ENCODE results near the gene TSPAN5.

TSPAN5 gene

DNA sequence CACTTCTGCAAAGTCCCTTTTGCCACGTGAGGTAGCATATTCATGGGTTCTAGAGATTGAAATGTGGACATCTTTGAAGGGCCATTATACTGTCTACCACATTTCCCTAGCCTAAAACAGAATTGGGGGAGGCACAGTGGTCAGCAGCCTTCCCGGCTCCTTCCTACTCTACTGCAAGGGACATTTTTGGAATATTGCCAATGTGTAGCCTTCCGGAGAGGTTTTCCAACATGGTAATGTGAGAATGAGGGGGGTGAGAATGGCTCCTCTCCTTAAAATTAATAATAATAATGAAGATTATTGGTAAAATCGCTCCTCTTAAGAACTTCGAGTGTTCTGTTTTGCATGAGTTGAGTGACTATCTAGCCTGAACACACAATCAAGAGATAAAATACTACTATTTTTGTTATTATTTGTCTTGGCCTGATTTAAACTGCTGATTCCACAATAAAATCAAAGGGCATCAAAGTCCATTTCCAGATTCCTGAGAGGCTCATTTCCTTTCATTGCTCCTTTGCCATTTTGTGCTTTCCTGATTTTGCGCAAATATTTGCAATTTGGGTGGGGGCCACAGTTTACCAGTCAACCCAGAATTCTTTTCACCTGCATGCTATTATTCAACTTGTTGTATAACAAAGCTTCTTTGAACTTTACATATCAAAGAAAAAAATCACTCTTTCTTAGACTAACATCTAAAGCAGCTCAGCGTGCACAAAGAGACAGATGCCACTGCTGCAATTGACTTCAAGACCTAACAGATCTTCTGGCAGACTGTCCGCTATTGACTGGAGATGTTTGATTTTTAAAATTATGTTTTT lies 27.0 kb upstream of the TSPAN5 start:
- no peak for DNase-seq (ENCODE audit: extremely low read depth, low read depth)
- TF ChIP-seq, protein P1, sequence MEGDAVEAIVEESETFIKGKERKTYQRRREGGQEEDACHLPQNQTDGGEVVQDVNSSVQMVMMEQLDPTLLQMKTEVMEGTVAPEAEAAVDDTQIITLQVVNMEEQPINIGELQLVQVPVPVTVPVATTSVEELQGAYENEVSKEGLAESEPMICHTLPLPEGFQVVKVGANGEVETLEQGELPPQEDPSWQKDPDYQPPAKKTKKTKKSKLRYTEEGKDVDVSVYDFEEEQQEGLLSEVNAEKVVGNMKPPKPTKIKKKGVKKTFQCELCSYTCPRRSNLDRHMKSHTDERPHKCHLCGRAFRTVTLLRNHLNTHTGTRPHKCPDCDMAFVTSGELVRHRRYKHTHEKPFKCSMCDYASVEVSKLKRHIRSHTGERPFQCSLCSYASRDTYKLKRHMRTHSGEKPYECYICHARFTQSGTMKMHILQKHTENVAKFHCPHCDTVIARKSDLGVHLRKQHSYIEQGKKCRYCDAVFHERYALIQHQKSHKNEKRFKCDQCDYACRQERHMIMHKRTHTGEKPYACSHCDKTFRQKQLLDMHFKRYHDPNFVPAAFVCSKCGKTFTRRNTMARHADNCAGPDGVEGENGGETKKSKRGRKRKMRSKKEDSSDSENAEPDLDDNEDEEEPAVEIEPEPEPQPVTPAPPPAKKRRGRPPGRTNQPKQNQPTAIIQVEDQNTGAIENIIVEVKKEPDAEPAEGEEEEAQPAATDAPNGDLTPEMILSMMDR (IDR thresholded peaks at IDR 0.05; ENCODE audit: low read depth, low read length, missing control alignments), result no peak

GRCh38 chr4:98682719-98683118 lies 24.3 kb upstream of the TSPAN5 start:
- DNase-seq (ENCODE audit: extremely low read depth, low read depth), result no peak
- no peak overlapping the region for H3K4me3 ChIP-seq (replicated peaks; ENCODE audit: low read depth, low read length)
- TF ChIP-seq, protein P1 (IDR thresholded peaks at IDR 0.05; ENCODE audit: low read depth, low read length, missing control alignments), result no peak

More for the DNA sequence above, 27.0 kb upstream of the TSPAN5 start:
- no peak overlapping the region for H3K4me3 ChIP-seq (replicated peaks; ENCODE audit: low read depth, low read length)

DNA sequence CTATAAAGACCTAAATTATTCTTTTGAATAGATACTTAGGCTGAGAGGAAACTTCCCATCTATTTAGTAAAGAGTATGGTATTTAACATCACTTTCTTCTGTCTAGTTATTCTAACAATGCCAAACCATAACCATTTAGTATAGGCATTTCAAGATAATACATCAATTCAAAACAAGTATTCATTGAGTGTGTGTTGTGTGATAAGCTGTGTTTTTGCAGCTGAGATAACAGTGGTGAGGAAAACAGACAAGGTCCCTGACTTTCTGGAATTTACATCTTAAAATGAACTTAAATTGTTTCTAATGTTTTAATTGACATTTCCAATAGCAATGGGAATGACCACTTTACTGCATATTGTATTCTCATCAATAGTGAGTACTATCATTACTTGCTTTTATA lies 22.4 kb upstream of the TSPAN5 start:
- H3K4me3 ChIP-seq (replicated peaks; ENCODE audit: low read depth, low read length), result no peak overlapping the region
- DNase-seq (ENCODE audit: extremely low read depth, low read depth), result no peak
- TF ChIP-seq, protein P1 (IDR thresholded peaks at IDR 0.05; ENCODE audit: low read depth, low read length, missing control alignments), result no peak

DNA sequence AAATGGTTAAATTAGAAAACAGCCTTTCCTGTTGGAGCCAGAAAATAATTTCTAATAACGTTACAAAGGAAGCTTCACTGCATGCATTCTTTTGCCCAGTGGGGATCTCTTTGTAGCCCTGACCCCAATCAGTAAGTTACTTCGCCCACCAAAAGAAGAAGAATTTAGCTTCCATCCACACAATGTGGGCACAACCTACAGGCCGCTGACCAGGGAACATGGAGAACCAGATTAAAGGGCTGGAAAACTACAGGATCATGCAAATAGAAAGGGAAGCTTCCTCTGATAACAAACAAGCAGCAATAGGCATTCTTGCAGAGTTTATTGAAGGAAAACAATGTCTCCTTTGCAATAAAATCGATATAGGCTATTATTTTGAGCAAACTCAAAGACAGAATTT lies 21.3 kb upstream of the TSPAN5 start:
- TF ChIP-seq, protein P1 (IDR thresholded peaks at IDR 0.05; ENCODE audit: low read depth, low read length, missing control alignments), result no peak
- no peak overlapping the region for H3K4me3 ChIP-seq (replicated peaks; ENCODE audit: low read depth, low read length)
- no peak for DNase-seq (ENCODE audit: extremely low read depth, low read depth)

DNA sequence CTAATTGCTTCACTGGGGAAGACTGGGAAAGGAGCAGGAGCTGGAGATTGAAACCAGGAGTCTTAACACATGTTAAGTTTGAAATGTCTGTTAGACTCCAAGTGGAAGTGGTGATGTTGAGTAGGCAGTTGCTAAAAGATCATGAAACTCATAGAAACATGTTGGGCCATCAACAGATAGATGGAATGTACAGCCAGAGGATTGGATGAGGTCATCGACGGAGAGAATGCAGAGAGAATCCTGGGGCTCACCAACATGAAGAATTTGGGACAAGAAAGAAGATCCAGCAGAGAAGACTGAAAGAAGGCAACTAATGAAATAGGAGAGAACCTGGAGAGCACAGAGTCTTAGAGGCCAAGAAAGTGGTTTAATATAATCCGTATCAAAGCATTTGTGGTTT lies 19.4 kb upstream of the TSPAN5 start:
- TF ChIP-seq, protein P1 (IDR thresholded peaks at IDR 0.05; ENCODE audit: low read depth, low read length, missing control alignments), result no peak
- DNase-seq (ENCODE audit: extremely low read depth, low read depth), result no peak
- no peak overlapping the region for H3K4me3 ChIP-seq (replicated peaks; ENCODE audit: low read depth, low read length)

DNA sequence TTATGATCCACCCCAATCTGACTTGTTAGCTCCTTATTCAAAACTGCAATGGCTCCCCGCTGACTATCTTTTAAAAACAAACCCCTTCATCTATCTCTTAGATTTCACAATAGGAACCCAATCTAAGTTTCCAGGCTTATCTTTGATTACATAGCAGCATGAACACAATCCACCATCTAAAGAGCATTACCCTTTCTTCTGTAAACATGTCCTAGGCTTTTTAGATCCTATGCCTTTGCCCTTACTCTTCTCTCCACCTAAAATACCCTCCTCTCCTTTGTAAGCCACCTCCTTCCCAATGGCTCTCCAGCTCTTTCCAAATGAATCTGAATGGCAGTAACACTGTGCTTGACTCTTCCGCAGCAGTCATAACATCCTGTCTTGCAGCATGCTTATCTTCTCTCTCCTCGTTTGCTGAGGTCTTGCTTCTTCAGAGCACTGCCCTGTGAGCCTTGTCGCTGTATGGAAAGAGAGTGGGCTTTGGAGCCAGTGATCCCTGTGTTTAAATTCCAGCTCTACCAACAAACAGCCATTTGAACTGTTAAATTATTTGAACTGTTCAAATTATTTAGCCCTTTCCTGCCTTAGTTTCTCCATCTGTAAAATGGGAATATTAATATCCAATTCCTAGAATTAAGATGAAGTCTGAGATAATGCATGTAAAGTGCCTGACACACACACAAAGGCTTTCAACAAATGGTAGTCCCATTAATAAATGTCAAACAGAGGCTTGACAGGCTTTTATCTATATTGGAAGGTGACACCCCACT lies 16.2 kb upstream of the TSPAN5 start:
- TF ChIP-seq, protein P1 (IDR thresholded peaks at IDR 0.05; ENCODE audit: low read depth, low read length, missing control alignments), result no peak
- H3K4me3 ChIP-seq (replicated peaks; ENCODE audit: low read depth, low read length), result no peak overlapping the region
- DNase-seq (ENCODE audit: extremely low read depth, low read depth), result no peak
